SK-N-SH (cell line): ENCODE data around the gene VANGL2. TPM values are rescaled to one million over a fixed set of nuclear protein-coding genes. Genes with fewer than 3 reads are reported as not detected.

Source experiments
- CTCF ChIA-PET: fragments of 300-600, 350-600 bp; formaldehyde crosslinking; extraction: SDS; loops from one replicate; lab custom pipeline; 2021; lab: Yijun Ruan, JAX
- POLR2A ChIA-PET: fragments of 350-600 bp; sonication (Branson Sonifier 250); formaldehyde crosslinking; extraction: SDS; loops from one replicate; lab custom pipeline; 2020; ENCODE audit warnings: antibody characterized with exemption, inconsistent platforms; lab: Yijun Ruan, JAX
- DNase-seq: peaks from one replicate; pipeline ENCODE4 v3.0.0; 2012
- H2AFZ ChIP-seq: fragments of 200-600 bp; sonication (generic); 2 replicates; pipeline ENCODE4 v1.8.1; 2016; ENCODE audit warnings: antibody characterized with exemption, mild to moderate bottlenecking, low read depth
- H3F3A ChIP-seq: fragments of 200-600 bp; sonication (generic); replicated peaks from 2 replicates; pipeline ENCODE3; 2016; ENCODE audit warnings: antibody characterized with exemption, mild to moderate bottlenecking; ENCODE audit not compliant: insufficient read depth
- H3K27ac ChIP-seq, 2 experiments: fragments of 200-500 bp in 1 of 2; fragments of 200-600 bp in 1 of 2; sonication (Bioruptor generic) in 1 of 2; sonication (generic), shearing (Covaris generic) in 1 of 2; 2 replicates each; pipeline versions ENCODE4 v1.5.1 to v1.6.1; 2014 to 2016; ENCODE audit warnings: low read depth in 2 of 2, inconsistent platforms in 1 of 2, low read length in 1 of 2, mild to moderate bottlenecking in 1 of 2, mixed read lengths in 1 of 2
- H3K27me3 ChIP-seq: fragments of 200-600 bp; sonication (generic), shearing (Covaris generic); 2 replicates; pipeline ENCODE4 v1.6.1; 2016; ENCODE audit warnings: mixed run types; ENCODE audit not compliant: insufficient read depth
- H3K36me3 ChIP-seq, 2 experiments: fragments of 200-500 bp in 1 of 2; fragments of 200-600 bp in 1 of 2; sonication (Bioruptor generic) in 1 of 2; sonication (generic) in 1 of 2; replicated peaks in 1 of 2; 2 replicates each; pipeline versions ENCODE3 to v1.5.1; 2014 to 2016; ENCODE audit warnings: low read length in 1 of 2, mild to moderate bottlenecking in 1 of 2; ENCODE audit not compliant: insufficient read depth in 2 of 2, control insufficient read depth in 1 of 2
- H3K4me1 ChIP-seq, 2 experiments: fragments of 200-500 bp in 1 of 2; fragments of 200-600 bp in 1 of 2; sonication (Bioruptor generic) in 1 of 2; sonication (generic), shearing (Covaris generic) in 1 of 2; 2 replicates each; pipeline versions ENCODE4 v1.5.1 to v1.6.1; 2014 to 2016; ENCODE audit warnings: low read depth in 1 of 2, low read length in 1 of 2, mixed run types in 1 of 2; ENCODE audit not compliant: insufficient read depth in 2 of 2, control insufficient read depth in 1 of 2
- H3K4me2 ChIP-seq: fragments of 200-600 bp; sonication (generic), shearing (Covaris generic); 2 replicates; pipeline ENCODE4 v1.6.1; 2017; ENCODE audit warnings: mixed run types
- H3K4me3 ChIP-seq, 2 experiments: fragments of 200-500 bp in 1 of 2; fragments of 200-600 bp in 1 of 2; sonication (Bioruptor generic) in 1 of 2; sonication (generic), shearing (Covaris generic) in 1 of 2; 2 replicates each; pipeline versions ENCODE4 v1.5.1 to v1.8.1; 2014 to 2016; ENCODE audit warnings: low read depth in 2 of 2, inconsistent platforms in 1 of 2, low read length in 1 of 2, mild to moderate bottlenecking in 1 of 2, mixed read lengths in 1 of 2, moderate library complexity in 1 of 2
- H3K79me2 ChIP-seq: fragments of 200-600 bp; sonication (generic); 2 replicates; pipeline ENCODE4 v1.8.1; 2017; ENCODE audit warnings: mild to moderate bottlenecking; ENCODE audit not compliant: insufficient read depth
- H3K9ac ChIP-seq: fragments of 200-600 bp; sonication (generic); 2 replicates; pipeline ENCODE4 v1.6.1; 2017; ENCODE audit warnings: mixed run types
- H3K9me2 ChIP-seq: fragments of 200-600 bp; sonication (generic); 2 replicates; pipeline ENCODE4 v1.6.1; 2017; ENCODE audit warnings: mixed run types
- H3K9me3 ChIP-seq: fragments of 200-600 bp; sonication (generic); 2 replicates; pipeline ENCODE4 v1.6.1; 2017; ENCODE audit warnings: mixed run types, mild to moderate bottlenecking, moderate library complexity
- H4K20me1 ChIP-seq: fragments of 200-600 bp; sonication (generic); 2 replicates; pipeline ENCODE4 v1.6.1; 2017; ENCODE audit warnings: mild to moderate bottlenecking, mixed run types; ENCODE audit not compliant: insufficient read depth
- ELF1 ChIP-seq: IDR thresholded peaks from 2 replicates; pipeline ENCODE4 v1.4.0; 2012
- EP300 ChIP-seq, 2 experiments: IDR thresholded peaks; 2 replicates each; pipeline versions ENCODE4 v1.4.0 to v1.6.1; 2012; ENCODE audit warnings: borderline replicate concordance in 1 of 2, low read depth in 1 of 2, low read length in 1 of 2
- FOXM1 ChIP-seq: IDR thresholded peaks from 2 replicates; pipeline ENCODE4 v1.4.0; 2012; ENCODE audit warnings: low read depth, mild to moderate bottlenecking
- GABPA ChIP-seq: IDR thresholded peaks from 2 replicates; pipeline ENCODE4 v1.4.0; 2012; ENCODE audit warnings: low read depth, mild to moderate bottlenecking
- IRF3 ChIP-seq: fragments of 150-350 bp; IDR thresholded peaks from 2 replicates; pipeline ENCODE4 v1.6.1; 2016; ENCODE audit warnings: mild to moderate bottlenecking, low read depth, low read length
- JUND ChIP-seq: IDR thresholded peaks from 2 replicates; pipeline ENCODE4 v1.4.0; 2012
- MAX ChIP-seq: IDR thresholded peaks from 2 replicates; pipeline ENCODE4 v1.4.0; 2012; ENCODE audit warnings: low read depth
- MXI1 ChIP-seq: IDR thresholded peaks from 2 replicates; pipeline ENCODE4 v1.6.1; 2012; ENCODE audit warnings: mild to moderate bottlenecking, low read depth, low read length, improper control_type of control experiment
- NFIC ChIP-seq: IDR thresholded peaks from 2 replicates; pipeline ENCODE4 v1.4.0; 2012; ENCODE audit warnings: borderline replicate concordance
- PBX3 ChIP-seq: IDR thresholded peaks from 2 replicates; pipeline ENCODE4; 2012
- POLR2AphosphoS5 ChIP-seq: IDR thresholded peaks from 2 replicates; pipeline ENCODE4 v1.6.1; 2012; ENCODE audit warnings: low read depth, low read length
- REST ChIP-seq: IDR thresholded peaks from 2 replicates; pipeline ENCODE4 v1.6.1; 2012; ENCODE audit warnings: mild to moderate bottlenecking, low read depth, low read length, moderate library complexity
- TCF12 ChIP-seq: IDR thresholded peaks from 2 replicates; pipeline ENCODE4 v1.4.0; 2012
- USF2 ChIP-seq: fragments of 150-350 bp; IDR thresholded peaks from 2 replicates; pipeline ENCODE4 v1.6.1; 2017; ENCODE audit warnings: antibody characterized with exemption, low read length, low read depth, borderline replicate concordance
- YY1 ChIP-seq: IDR thresholded peaks from 2 replicates; pipeline ENCODE4 v1.4.0; 2012; ENCODE audit warnings: low read depth, mild to moderate bottlenecking
- WGBS: methylation state at CpG from one replicate; pipeline ENCODE4 v1.1.6; 2017; ENCODE audit warnings: low lambda C conversion rate; 5-methylcytosine and 5-hydroxymethylcytosine counted together
- polyA plus RNA-seq, 3 experiments: library from polyadenylated mRNA; depleted of rRNA; stranded (reverse); fragments of >200 nt; gene quantifications; 2 replicates each; pipeline ENCODE4 v1.2.3, GENCODE V29; 2012

Gene VANGL2
- polyA plus RNA-seq, 1 of the 3 experiments (the other 2 are of a cell fraction), result 13.4 TPM

GRCh38 chr1:160466961-160467360, 66.6 kb downstream of the VANGL2 start:
- no peaks in the 10 kb centered on the region for H3K9me3 ChIP-seq
- TF ChIP-seq MAX (no peak), REST (no peak), POLR2AphosphoS5 (no peak), IRF3 (no peak), JUND (no peak), ELF1 (no peak), FOXM1 (no peak), PBX3 (no peak), TCF12 (no peak), GABPA (no peak), YY1 (no peak), NFIC (no peak), MXI1 (no peak), EP300 (IDR thresholded peaks at IDR 0.05; ENCODE audit: borderline replicate concordance in 1 of 2, low read depth in 1 of 2, low read length in 1 of 2) (no peak), USF2 (no peak)
- no peaks in the 10 kb centered on the region for H3K9me2 ChIP-seq
- H3K4me3 ChIP-seq, result no peak overlapping the region
- H3K4me1 ChIP-seq, result no peaks in the 10 kb centered on the region
- no peaks in the 10 kb centered on the region for H3K79me2 ChIP-seq
- H2AFZ ChIP-seq, result no peak overlapping the region
- WGBS, result 54% methylated on average over 2 of the region's 2 CpGs
- no peak overlapping the region for H3K4me2 ChIP-seq
- H3K9ac ChIP-seq, result no peak overlapping the region
- ChIA-PET CTCF (no interaction called here), POLR2A (no interaction called here)
- no peaks in the 10 kb centered on the region for H3K36me3 ChIP-seq
- H4K20me1 ChIP-seq, result no peaks in the 10 kb centered on the region
- DNase-seq, result no peak
- H3K27me3 ChIP-seq, result peaks cover 11% of the 10 kb centered on the region
- no peaks in the 10 kb centered on the region for H3F3A ChIP-seq
- no peak overlapping the region for H3K27ac ChIP-seq
